Heart left ventricle (tissue), 16 donors: ENCODE measurements around the gene SLC16A7. TPM values are rescaled to one million over a fixed set of nuclear protein-coding genes. Genes with fewer than 3 reads are reported as not detected.

Experiments
- ATAC-seq, 4 donors: fragments of 200-7000 bp; cut with Tn5 transposase; one replicate each; pipeline ENCODE4 v1.9.1; 2020 to 2022; ENCODE audit warnings: moderate library complexity in 4 of 4, mild to moderate bottlenecking in 3 of 4, moderate number of reproducible peaks in 1 of 4
- DNase-seq, 5 donors: peaks; one replicate each; pipeline ENCODE4 v3.0.0-alpha.2; 2020
- H3K27ac ChIP-seq, 12 donors: fragments of 200-600 bp; sonication (generic) in 4 of 12; one replicate each; pipeline versions ENCODE4 v1.5.0 to v1.8.0; 2016 to 2022; ENCODE audit warnings: mild to moderate bottlenecking in 2 of 12
- H3K27me3 ChIP-seq, 9 donors: fragments of 200-600 bp; sonication (generic) in 2 of 9; one replicate each; pipeline versions ENCODE4 v1.5.1 to v1.8.0; 2016 to 2022; ENCODE audit warnings: mild to moderate bottlenecking in 3 of 9
- H3K36me3 ChIP-seq, 9 donors: fragments of 200-600 bp; sonication (generic) in 2 of 9; one replicate each; pipeline versions ENCODE4 v1.5.0 to v1.8.0; 2018 to 2022; ENCODE audit warnings: mild to moderate bottlenecking in 2 of 9
- H3K4me1 ChIP-seq, 12 donors: fragments of 200-600 bp; sonication (generic) in 4 of 12; one replicate each; pipeline versions ENCODE4 v1.5.0 to v1.8.0; 2016 to 2022; ENCODE audit warnings: mild to moderate bottlenecking in 3 of 12
- H3K4me3 ChIP-seq, 12 donors: fragments of 200-600 bp; sonication (generic) in 4 of 12; one replicate each; pipeline versions ENCODE4 v1.5.0 to v1.8.0; 2017 to 2022; ENCODE audit warnings: mild to moderate bottlenecking in 9 of 12, moderate library complexity in 4 of 12
- H3K9me3 ChIP-seq, 12 donors: fragments of 200-600 bp; sonication (generic) in 4 of 12; one replicate each; pipeline versions ENCODE4 v1.5.0 to v1.8.0; 2016 to 2022; ENCODE audit warnings: mild to moderate bottlenecking in 1 of 12
- POLR2A ChIP-seq, 2 donors: fragments of 450-650 bp; IDR thresholded peaks; one replicate each; pipeline ENCODE4 v1.6.1; 2017; ENCODE audit warnings: antibody characterized with exemption in 2 of 2, mild to moderate bottlenecking in 2 of 2, moderate library complexity in 2 of 2
- WGBS, 4 donors: extraction: QIAGEN DNeasy Blood & Tissue Kit in 2 of 4; methylation state at CpG; one replicate each; pipeline versions ENCODE4 v1.1.5 to v1.1.7; 2013 to 2018; 5-methylcytosine and 5-hydroxymethylcytosine counted together
- intact Hi-C, 10 donors: fragments of 100-400 bp; cut with DNase I; formaldehyde crosslinking; loops; one replicate each; pipeline versions ENCODE4 v1.11.1 to v1.14.2; 2022
- polyA plus RNA-seq, 2 donors: library from polyadenylated mRNA; stranded (reverse); fragments of 200-250 nt; gene quantifications; one replicate each; pipeline ENCODE4 v1.2.3, GENCODE V29; 2013
- total RNA-seq, 9 donors: library from RNA; depleted of rRNA in 2 of 9; stranded (reverse); fragments of >200 nt in 2 of 9; fragmentation: NEBNext Ultra II Directional in 3 of 9; extraction: Animal tissue kit (Norgen Biotek cat#: 25700) in 3 of 9; gene quantifications; one replicate each; pipeline versions ENCODE4 v1.1.0 to v1.2.4, GENCODE V29; 2016 to 2023
- TF ChIP-seq, protein P1 (sequence below), 12 donors: fragments of 200-600 bp; sonication (generic) in 4 of 12; IDR thresholded peaks; one replicate each; pipeline versions ENCODE4 v1.5.0 to v1.8.0; 2018 to 2022; ENCODE audit warnings: antibody characterized with exemption in 12 of 12, mild to moderate bottlenecking in 5 of 12
- donor health status: ischemic (EF 13 %, LVEDD 7.1; RV severe dilation, severe dysfunction).
- donor health status: healthy with polysubstance abuse.
- donor health status: DM: no; HTN: yes; CAD: no.
- donor health status: DM: no; HTN: no; CAD: no.
- donor health status: ischemic (EF 25% LVEDD 6.9; RV normal size, moderate dysfunction).
- donor health status: ischemic (EF 25% LVEDD 5.7; RV mildly dilated, moderate dysfunction).
- donor health status: healthy.
- donor health status: DM: yes; HTN: yes; CAD: no.
- donor health status: ischemic (EF 35%, LVEDD 5.7; RV mildly dilated, moderate dysfunction).
- donor health status: nonischemic (EF 11% LVEDD 7.7; RV severe dilation, severe dysfunction).
- donor health status: DM: yes; HTN: yes; CAD: no.
- donor health status: PGD.
- donor health status: ischemic (EF 29% LVEDD 5.4; RV normal size, mild dysfunction).
- donor health status: nonischemic (EF 23%, LVEDD 6.1; RV moderate dilation, normal function).

The SLC16A7 gene
- total and polyA plus RNA-seq, 11 donors, result 18.4 to 227 (median 121) TPM

DNA sequence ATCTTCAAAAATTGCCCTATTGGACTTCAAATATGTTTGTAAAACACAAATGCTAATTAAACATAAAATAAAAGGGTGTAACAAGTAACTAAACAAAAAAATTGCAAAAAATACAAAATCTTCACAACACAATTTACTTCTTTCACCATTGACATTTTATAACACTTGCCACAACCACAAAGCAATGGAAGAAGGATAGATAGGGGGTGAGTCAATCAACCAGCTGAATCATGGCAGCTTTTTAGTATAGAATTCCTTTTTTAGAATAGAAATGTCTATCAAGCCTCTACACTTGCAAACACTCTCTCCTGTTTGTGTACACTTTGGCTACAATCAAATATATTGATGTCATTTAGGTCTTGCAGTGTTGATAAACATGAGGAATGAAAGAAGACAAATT is 232.7 kb downstream of the SLC16A7 start:
- TF ChIP-seq, protein P1, sequence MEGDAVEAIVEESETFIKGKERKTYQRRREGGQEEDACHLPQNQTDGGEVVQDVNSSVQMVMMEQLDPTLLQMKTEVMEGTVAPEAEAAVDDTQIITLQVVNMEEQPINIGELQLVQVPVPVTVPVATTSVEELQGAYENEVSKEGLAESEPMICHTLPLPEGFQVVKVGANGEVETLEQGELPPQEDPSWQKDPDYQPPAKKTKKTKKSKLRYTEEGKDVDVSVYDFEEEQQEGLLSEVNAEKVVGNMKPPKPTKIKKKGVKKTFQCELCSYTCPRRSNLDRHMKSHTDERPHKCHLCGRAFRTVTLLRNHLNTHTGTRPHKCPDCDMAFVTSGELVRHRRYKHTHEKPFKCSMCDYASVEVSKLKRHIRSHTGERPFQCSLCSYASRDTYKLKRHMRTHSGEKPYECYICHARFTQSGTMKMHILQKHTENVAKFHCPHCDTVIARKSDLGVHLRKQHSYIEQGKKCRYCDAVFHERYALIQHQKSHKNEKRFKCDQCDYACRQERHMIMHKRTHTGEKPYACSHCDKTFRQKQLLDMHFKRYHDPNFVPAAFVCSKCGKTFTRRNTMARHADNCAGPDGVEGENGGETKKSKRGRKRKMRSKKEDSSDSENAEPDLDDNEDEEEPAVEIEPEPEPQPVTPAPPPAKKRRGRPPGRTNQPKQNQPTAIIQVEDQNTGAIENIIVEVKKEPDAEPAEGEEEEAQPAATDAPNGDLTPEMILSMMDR (IDR thresholded peaks at IDR 0.05), result no peak
- TF ChIP-seq POLR2A (IDR thresholded peaks at IDR 0.05), result no peak
- no peak overlapping the region for H3K4me3 ChIP-seq
- no peaks in the 10 kb centered on the region for H3K4me1 ChIP-seq
- DNase-seq (no peak), ATAC-seq (no peak)
- no peaks in the 10 kb centered on the region for H3K27me3 ChIP-seq
- peaks cover 0 to 5% (median 0%) of the 10 kb centered on the region in 12 donors for H3K9me3 ChIP-seq
- H3K27ac ChIP-seq, result no peak overlapping the region
- no peaks in the 10 kb centered on the region for H3K36me3 ChIP-seq
- intact Hi-C loops, result no loop called here

GRCh38 chr12:59833408-59833807 is 237.6 kb downstream of the SLC16A7 start:
- H3K4me1 ChIP-seq, result no peaks in the 10 kb centered on the region
- intact Hi-C loops, result loop anchor here in 7 of 10 donors (5.0 to 10.0 kb wide), 4 partner anchors 389 to 429 kb away; no protein-coding TSS in a partner anchor
- H3K9me3 ChIP-seq, result no peaks in the 10 kb centered on the region
- ATAC-seq (no peak), DNase-seq (no peak)
- H3K4me3 ChIP-seq, result no peak overlapping the region
- no peak overlapping the region for H3K27ac ChIP-seq
- no peaks in the 10 kb centered on the region for H3K27me3 ChIP-seq
- no peak for TF ChIP-seq POLR2A (IDR thresholded peaks at IDR 0.05)
- TF ChIP-seq, protein P1 (IDR thresholded peaks at IDR 0.05), result no peak
- 67 to 84% (median 77%) methylated on average over 3 of the region's 3 CpGs for WGBS, 4 donors
- no peaks in the 10 kb centered on the region for H3K36me3 ChIP-seq

GRCh38 chr12:59834659-59835474 is 239.0 kb downstream of the SLC16A7 start:
- H3K9me3 ChIP-seq, result no peaks in the 10 kb centered on the region
- ATAC-seq (no peak), DNase-seq (no peak)
- TF ChIP-seq POLR2A (IDR thresholded peaks at IDR 0.05), result no peak
- TF ChIP-seq, protein P1 (IDR thresholded peaks at IDR 0.05), result peak; percentile 32 to 69 (median 58)
- H3K4me1 ChIP-seq, result no peaks in the 10 kb centered on the region
- H3K27ac ChIP-seq, result no peak overlapping the region
- no peak overlapping the region for H3K4me3 ChIP-seq
- 65 to 70% (median 66%) methylated on average over 2 of the region's 2 CpGs for WGBS, 4 donors
- intact Hi-C loops, result loop anchor here in 8 of 10 donors (5.0 to 10.0 kb wide), 5 partner anchors 390 to 433 kb away; no protein-coding TSS in a partner anchor
- no peaks in the 10 kb centered on the region for H3K36me3 ChIP-seq
- H3K27me3 ChIP-seq, result no peaks in the 10 kb centered on the region
